Neural progenitor cell (in vitro differentiated cells): ENCODE data around the gene SCIN.

Experiments used
- EZH2 ChIP-seq: fragments of 200-600 bp; sonication (generic); IDR thresholded peaks from 2 replicates; pipeline ENCODE4 v1.6.1; 2017; ENCODE audit warnings: antibody characterized with exemption, mild to moderate bottlenecking, moderate library complexity
- TF ChIP-seq, protein P1 (sequence below): fragments of 200-600 bp; sonication (generic); IDR thresholded peaks from 2 replicates; pipeline ENCODE4 v1.5.1; 2017; ENCODE audit warnings: antibody characterized with exemption, mild to moderate bottlenecking

GRCh38 chr7:12607134-12607533 lies 36.6 kb downstream of the SCIN start:
- TF ChIP-seq, protein P1, sequence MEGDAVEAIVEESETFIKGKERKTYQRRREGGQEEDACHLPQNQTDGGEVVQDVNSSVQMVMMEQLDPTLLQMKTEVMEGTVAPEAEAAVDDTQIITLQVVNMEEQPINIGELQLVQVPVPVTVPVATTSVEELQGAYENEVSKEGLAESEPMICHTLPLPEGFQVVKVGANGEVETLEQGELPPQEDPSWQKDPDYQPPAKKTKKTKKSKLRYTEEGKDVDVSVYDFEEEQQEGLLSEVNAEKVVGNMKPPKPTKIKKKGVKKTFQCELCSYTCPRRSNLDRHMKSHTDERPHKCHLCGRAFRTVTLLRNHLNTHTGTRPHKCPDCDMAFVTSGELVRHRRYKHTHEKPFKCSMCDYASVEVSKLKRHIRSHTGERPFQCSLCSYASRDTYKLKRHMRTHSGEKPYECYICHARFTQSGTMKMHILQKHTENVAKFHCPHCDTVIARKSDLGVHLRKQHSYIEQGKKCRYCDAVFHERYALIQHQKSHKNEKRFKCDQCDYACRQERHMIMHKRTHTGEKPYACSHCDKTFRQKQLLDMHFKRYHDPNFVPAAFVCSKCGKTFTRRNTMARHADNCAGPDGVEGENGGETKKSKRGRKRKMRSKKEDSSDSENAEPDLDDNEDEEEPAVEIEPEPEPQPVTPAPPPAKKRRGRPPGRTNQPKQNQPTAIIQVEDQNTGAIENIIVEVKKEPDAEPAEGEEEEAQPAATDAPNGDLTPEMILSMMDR = no peak
- TF ChIP-seq EZH2 = no peak
